Renal pelvis (tissue), 3 donors: ENCODE measurements around the gene SLC38A11. TPM values are rescaled to one million over a fixed set of nuclear protein-coding genes. Genes with fewer than 3 reads are reported as not detected.

Source experiments
- polyA plus RNA-seq, 3 donors: library from polyadenylated mRNA; unstranded; fragments of 120-200 nt; gene quantifications; one replicate each; pipeline ENCODE4 v1.2.1, GENCODE V29; 2013; ENCODE audit not compliant: insufficient read length in 3 of 3

SLC38A11 gene
- polyA plus RNA-seq, 3 donors, result 5.3 to 16.3 (median 13.9) TPM

Other genes starting within 250 kb of the SLC38A11 start
- gene COBLL1, start 113.7 kb downstream of the SLC38A11 start, polyA plus RNA-seq, result 100 to 1,000 TPM; 103 to 160 (median 119) TPM
- under 1 TPM; 0.44 to 0.56 (median 0.48) TPM for gene SCN3A, start 248.5 kb upstream of the SLC38A11 start, polyA plus RNA-seq